GM13976 (cell line): ENCODE data around the gene IFT20.

Source experiments
- DNase-seq: peaks from one replicate; pipeline ENCODE4 v3.0.0; 2012; ENCODE audit warnings: low spot score
- CTCF ChIP-seq: IDR thresholded peaks from 2 replicates; pipeline ENCODE4 v1.5.1; 2012; ENCODE audit warnings: borderline replicate concordance, mild to moderate bottlenecking; ENCODE audit not compliant: insufficient read depth; ENCODE audit errors: extremely low read depth, missing control alignments, control extremely low read depth
- in situ Hi-C: fragments of 300-500 bp; cut with MboI; formaldehyde crosslinking; loops from one replicate; pipeline ENCODE4 v1.12.0; 2022; ENCODE audit warnings: low sequenced_read_pairs, mixed read lengths, inconsistent platforms; ENCODE audit not compliant: unreplicated experiment

The IFT20 gene

GRCh38 chr17:28328325-28328724 lies 6.9 kb downstream of the IFT20 start:
- TF ChIP-seq CTCF: no peak
- in situ Hi-C loops: no loop called here
- DNase-seq: no peak

GRCh38 chr17:28327709-28328108 lies 7.6 kb downstream of the IFT20 start:
- DNase-seq: no peak
- TF ChIP-seq CTCF: no peak

GRCh38 chr17:28327031-28327607 lies 8.2 kb downstream of the IFT20 start:
- in situ Hi-C loops: no loop called here
- DNase-seq: no peak
- no peak for TF ChIP-seq CTCF

More at GRCh38 chr17:28327709-28328108, 7.6 kb downstream of the IFT20 start:
- in situ Hi-C loops: no loop called here

- in situ Hi-C loops: no loop called here
- no peak for DNase-seq
- no peak for TF ChIP-seq CTCF
These were observed 9.2 kb downstream of the IFT20 start for GRCh38 chr17:28326114-28326513.

- in situ Hi-C loops: no loop called here
- TF ChIP-seq CTCF: no peak
- no peak for DNase-seq
These were observed 10.1 kb downstream of the IFT20 start for GRCh38 chr17:28325211-28325610.

GRCh38 chr17:28324781-28325180 lies 10.5 kb downstream of the IFT20 start:
- no peak for DNase-seq
- in situ Hi-C loops: no loop called here
- TF ChIP-seq CTCF: no peak
